HAP-1 (cell line): Measurements from ENCODE around the gene SPRED1.
A peak's percentile ranks its signal among the peaks of the same experiment; 100 is the strongest.
"Not testable (repeated sequence)": the region's sequence is repeated elsewhere in the genome, so short reads cannot be mapped to it uniquely, and the experiment has no call there.

ENCODE experiments used
- DNase-seq, 2 experiments: peaks; one replicate each; pipeline ENCODE4 v3.0.0-alpha.2; 2016 to 2020; ENCODE audit warnings: low spot score in 2 of 2
- H3K27me3 ChIP-seq: fragments of 250-450 bp; sonication (Bioruptor Pico); 2 replicates; pipeline ENCODE4 v1.5.1; 2020; ENCODE audit warnings: low read depth, mild to moderate bottlenecking, moderate library complexity
- H3K36me3 ChIP-seq: fragments of 250-450 bp; sonication (Bioruptor Pico); replicated peaks from 2 replicates; pipeline ENCODE4 v1.5.1; 2020; ENCODE audit warnings: mild to moderate bottlenecking
- H3K4me1 ChIP-seq: fragments of 250-450 bp; sonication (Bioruptor Pico); 2 replicates; pipeline ENCODE4 v1.5.1; 2020; ENCODE audit warnings: mild to moderate bottlenecking
- H3K4me3 ChIP-seq: fragments of 250-450 bp; sonication (Bioruptor Pico); 2 replicates; pipeline ENCODE4 v1.5.1; 2020; ENCODE audit warnings: mild to moderate bottlenecking, moderate library complexity
- H3K9me3 ChIP-seq: fragments of 250-450 bp; sonication (Bioruptor Pico); 2 replicates; pipeline ENCODE4 v1.5.1; 2020; ENCODE audit warnings: mild to moderate bottlenecking, moderate library complexity
- in situ Hi-C: fragments of 300-500 bp; cut with MboI; formaldehyde crosslinking; loops from 3 replicates; pipeline ENCODE4 v1.14.3; 2020; ENCODE audit warnings: low sequenced_read_pairs, inconsistent platforms, mixed read lengths

The SPRED1 gene

GRCh38 chr15:38220606-38221273, 31.9 kb upstream of the SPRED1 start:
- Histone ChIP-seq H3K9me3 (no peaks in the 10 kb centered on the region), H3K27me3 (no peaks in the 10 kb centered on the region), H3K4me3 (no peak overlapping the region), H3K4me1 (peaks cover 27% of the 10 kb centered on the region), H3K36me3 (no peaks in the 10 kb centered on the region)
- in situ Hi-C loops: no loop called here
- DNase-seq: no peak

GRCh38 chr15:38224486-38224885, 28.1 kb upstream of the SPRED1 start:
- H3K27me3 ChIP-seq: no peaks in the 10 kb centered on the region
- H3K9me3 ChIP-seq: no peaks in the 10 kb centered on the region
- DNase-seq: no peak
- H3K36me3 ChIP-seq: no peaks in the 10 kb centered on the region
- H3K4me3 ChIP-seq: no peak overlapping the region
- H3K4me1 ChIP-seq: peaks cover 8% of the 10 kb centered on the region
- in situ Hi-C loops: no loop called here

DNA sequence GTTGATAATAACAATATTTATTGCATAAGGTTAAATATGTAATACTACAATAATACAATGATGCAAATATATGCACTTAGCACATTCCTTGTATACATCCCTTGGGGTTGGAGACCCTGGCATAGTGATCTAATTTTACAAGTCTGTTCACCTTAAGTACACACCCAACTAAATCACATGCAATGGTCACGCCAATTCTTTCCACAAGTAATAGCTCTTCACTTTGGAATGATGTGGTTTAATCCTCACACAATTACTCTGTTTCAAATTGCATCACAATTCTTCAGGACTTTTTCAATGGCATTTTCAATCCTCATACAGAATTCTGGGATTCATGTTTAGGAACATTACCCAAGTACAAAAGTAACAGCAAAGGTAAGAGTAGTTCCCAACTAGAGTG, 27.3 kb upstream of the SPRED1 start:
- peaks cover 8% of the 10 kb centered on the region for H3K4me1 ChIP-seq
- no peaks in the 10 kb centered on the region for H3K36me3 ChIP-seq
- no peak overlapping the region for H3K4me3 ChIP-seq
- H3K27me3 ChIP-seq: no peaks in the 10 kb centered on the region
- in situ Hi-C loops: no loop called here
- DNase-seq: peak in 1 of 2 experiments; percentile 7
- H3K9me3 ChIP-seq: no peaks in the 10 kb centered on the region

DNA sequence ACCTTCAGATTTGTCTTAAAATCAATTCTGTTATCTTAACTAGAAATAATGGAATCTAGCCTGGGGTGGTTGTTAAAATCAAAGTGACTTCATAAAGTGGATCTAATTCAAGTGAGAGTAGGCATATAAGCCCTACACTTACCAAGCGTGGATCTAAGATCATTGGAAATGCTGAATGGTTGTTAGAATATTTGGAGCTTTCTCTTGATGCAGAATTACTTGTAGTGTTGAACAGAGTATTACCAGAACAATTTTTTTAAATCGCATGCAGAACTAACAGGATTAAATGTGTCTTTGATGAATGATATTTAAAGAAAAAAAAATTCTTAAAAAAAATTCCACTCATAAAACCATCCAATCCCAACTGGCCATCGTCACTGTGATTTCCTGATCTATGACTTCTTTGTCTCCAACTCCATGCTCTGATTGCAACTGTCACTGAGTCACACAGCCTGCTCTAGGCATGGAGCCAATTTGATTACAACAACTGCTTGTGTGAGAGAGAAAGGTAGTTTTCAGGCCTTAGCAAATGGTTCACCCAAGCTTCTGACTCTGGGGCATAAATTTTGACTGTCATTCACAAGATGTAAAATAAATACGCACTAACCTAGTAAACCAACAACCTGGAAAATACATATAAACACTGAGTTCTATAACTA, 25.9 kb upstream of the SPRED1 start:
- no peak overlapping the region for H3K4me3 ChIP-seq
- H3K36me3 ChIP-seq: no peaks in the 10 kb centered on the region
- peaks cover 8% of the 10 kb centered on the region for H3K4me1 ChIP-seq
- H3K27me3 ChIP-seq: no peaks in the 10 kb centered on the region
- in situ Hi-C loops: no loop called here
- H3K9me3 ChIP-seq: no peaks in the 10 kb centered on the region
- no peak for DNase-seq

GRCh38 chr15:38227941-38228340, 24.7 kb upstream of the SPRED1 start:
- H3K4me1 ChIP-seq: peaks cover 15% of the 10 kb centered on the region
- no peak overlapping the region for H3K4me3 ChIP-seq
- no peaks in the 10 kb centered on the region for H3K9me3 ChIP-seq
- H3K36me3 ChIP-seq: no peaks in the 10 kb centered on the region
- in situ Hi-C loops: no loop called here
- no peak for DNase-seq
- no peaks in the 10 kb centered on the region for H3K27me3 ChIP-seq

GRCh38 chr15:38228618-38229017, 24.0 kb upstream of the SPRED1 start:
- peaks cover 15% of the 10 kb centered on the region for H3K4me1 ChIP-seq
- no peaks in the 10 kb centered on the region for H3K27me3 ChIP-seq
- in situ Hi-C loops: no loop called here
- no peaks in the 10 kb centered on the region for H3K36me3 ChIP-seq
- H3K9me3 ChIP-seq: no peaks in the 10 kb centered on the region
- no peak for DNase-seq
- no peak overlapping the region for H3K4me3 ChIP-seq

- no peak overlapping the region for H3K4me3 ChIP-seq
- peaks cover 15% of the 10 kb centered on the region for H3K4me1 ChIP-seq
- H3K9me3 ChIP-seq: no peaks in the 10 kb centered on the region
- in situ Hi-C loops: no loop called here
- no peaks in the 10 kb centered on the region for H3K36me3 ChIP-seq
- no peaks in the 10 kb centered on the region for H3K27me3 ChIP-seq
- no peak for DNase-seq
Measured at GRCh38 chr15:38229705-38230310, 22.8 kb upstream of the SPRED1 start.

DNA sequence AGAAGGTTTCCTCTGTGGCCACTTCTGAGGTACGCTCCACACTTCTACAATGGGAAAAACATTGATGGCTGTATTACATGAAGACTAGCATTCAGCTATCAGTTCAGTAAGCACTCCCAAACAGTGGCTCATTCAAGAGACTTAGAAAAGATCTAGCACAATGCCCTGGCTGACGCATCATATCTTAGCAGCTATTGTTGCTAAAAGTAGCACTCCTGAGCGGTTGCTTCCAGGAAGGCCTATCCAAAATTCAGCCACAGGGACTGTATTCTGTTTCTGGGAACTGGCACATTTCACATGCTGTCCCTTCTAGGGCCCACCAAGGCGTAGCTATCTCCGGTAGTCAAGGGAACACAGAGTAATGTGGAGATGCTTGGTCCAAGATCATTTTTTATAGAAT, 21.2 kb upstream of the SPRED1 start:
- Histone ChIP-seq H3K4me1 (peaks cover 7% of the 10 kb centered on the region), H3K9me3 (no peaks in the 10 kb centered on the region), H3K36me3 (no peaks in the 10 kb centered on the region), H3K27me3 (no peaks in the 10 kb centered on the region), H3K4me3 (no peak overlapping the region)
- DNase-seq: no peak
- in situ Hi-C loops: no loop called here

DNA sequence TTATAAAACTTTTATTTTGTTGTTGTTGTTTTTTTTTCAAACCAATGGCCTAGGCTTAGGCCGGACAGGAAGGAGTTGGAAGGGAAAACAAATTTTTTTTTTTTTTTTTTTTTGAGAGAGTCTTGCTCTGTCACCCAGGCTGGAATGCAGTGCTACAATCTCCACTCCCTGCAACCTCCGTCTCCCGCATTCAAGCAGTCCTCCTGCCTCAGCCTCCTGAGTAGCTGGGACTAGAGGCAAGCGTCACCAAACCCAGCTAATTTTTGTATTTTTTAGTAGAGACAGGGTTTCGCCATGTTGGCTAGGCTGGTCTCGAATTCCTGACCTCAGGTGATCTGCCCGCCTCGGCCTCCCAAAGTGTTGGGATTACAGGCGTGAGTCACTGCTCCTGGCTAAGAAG, 15.6 kb upstream of the SPRED1 start:
- in situ Hi-C loops, H3K36me3 ChIP-seq, DNase-seq, H3K4me3 ChIP-seq, H3K4me1 ChIP-seq, H3K9me3 ChIP-seq, H3K27me3 ChIP-seq: not testable (repeated sequence)

DNA sequence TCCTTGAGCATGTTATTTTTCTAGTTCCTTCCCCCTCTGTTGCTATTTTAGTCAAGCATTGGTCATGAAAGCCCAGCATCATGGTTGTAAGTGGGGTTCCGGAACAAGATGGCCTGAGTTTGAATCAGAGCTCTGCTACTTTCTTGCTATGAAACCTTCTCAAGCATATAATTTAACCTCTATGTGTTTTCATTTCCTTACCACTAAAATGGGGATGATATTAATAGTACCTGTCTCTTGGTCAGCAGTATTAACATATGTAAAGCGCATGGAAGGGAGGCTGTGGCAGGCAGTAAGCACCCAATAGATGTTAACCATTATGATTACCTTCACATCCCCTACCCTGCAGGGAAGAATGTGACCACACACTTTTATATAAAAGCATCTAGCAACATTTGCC, 14.3 kb upstream of the SPRED1 start:
- H3K4me3 ChIP-seq: no peak overlapping the region
- no peaks in the 10 kb centered on the region for H3K36me3 ChIP-seq
- H3K9me3 ChIP-seq: no peaks in the 10 kb centered on the region
- H3K4me1 ChIP-seq: no peaks in the 10 kb centered on the region; the same call in 1 of the 2 replicates
- no peak for DNase-seq
- in situ Hi-C loops: no loop called here
- H3K27me3 ChIP-seq: no peaks in the 10 kb centered on the region

DNA sequence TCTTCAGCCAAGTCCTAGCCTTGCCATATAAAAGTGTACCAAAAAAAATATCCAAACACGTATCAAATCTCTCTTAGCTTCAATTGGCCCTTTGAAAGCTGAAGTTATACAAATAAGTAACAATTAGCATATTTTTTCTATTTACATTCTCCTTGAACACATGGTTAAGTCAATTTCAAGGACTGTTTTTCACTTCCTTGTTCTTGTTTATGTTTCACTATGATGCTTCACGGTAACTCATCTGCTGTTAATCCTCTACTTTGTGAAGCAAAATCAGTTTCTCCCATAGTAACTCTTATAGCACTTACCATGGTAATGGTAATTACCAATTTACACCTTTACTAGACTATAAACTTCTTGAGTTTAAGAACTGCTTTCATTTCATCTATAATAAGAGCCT, 10.6 kb upstream of the SPRED1 start:
- Histone ChIP-seq H3K4me1 (no peaks in the 10 kb centered on the region; the same call in 1 of the 2 replicates), H3K4me3 (no peak overlapping the region), H3K9me3 (no peaks in the 10 kb centered on the region), H3K27me3 (no peaks in the 10 kb centered on the region), H3K36me3 (no peaks in the 10 kb centered on the region)
- DNase-seq: no peak
- in situ Hi-C loops: no loop called here

GRCh38 chr15:38243278-38244055, 9.2 kb upstream of the SPRED1 start:
- H3K36me3 ChIP-seq: no peaks in the 10 kb centered on the region
- H3K4me3 ChIP-seq: no peak overlapping the region
- no peaks in the 10 kb centered on the region; the same call in 1 of the 2 replicates for H3K4me1 ChIP-seq
- no peak for DNase-seq
- in situ Hi-C loops: no loop called here
- H3K27me3 ChIP-seq: no peaks in the 10 kb centered on the region
- H3K9me3 ChIP-seq: no peaks in the 10 kb centered on the region

DNA sequence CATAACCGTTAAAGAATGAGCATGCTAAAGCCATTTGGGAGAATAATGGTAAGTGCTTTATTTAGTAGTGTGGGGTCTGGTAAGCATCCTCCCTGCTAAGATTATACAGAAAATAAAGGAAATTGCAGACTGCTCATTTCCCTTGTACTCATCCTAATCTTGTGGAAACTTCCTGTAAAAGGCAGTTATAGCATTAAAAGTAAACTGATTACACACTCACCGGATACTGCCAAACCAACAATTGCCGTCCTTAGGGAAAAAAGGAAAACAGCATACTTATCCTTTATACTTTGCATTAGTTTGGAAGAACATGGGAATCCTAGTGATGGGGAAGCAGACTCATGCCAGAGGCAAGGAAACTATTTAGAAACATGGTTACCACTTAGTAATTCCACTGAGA, 5.3 kb upstream of the SPRED1 start:
- in situ Hi-C loops: no loop called here
- Histone ChIP-seq H3K9me3 (no peaks in the 10 kb centered on the region), H3K36me3 (no peaks in the 10 kb centered on the region), H3K4me1 (no peaks in the 10 kb centered on the region), H3K27me3 (no peaks in the 10 kb centered on the region), H3K4me3 (no peak overlapping the region)
- no peak for DNase-seq

DNA sequence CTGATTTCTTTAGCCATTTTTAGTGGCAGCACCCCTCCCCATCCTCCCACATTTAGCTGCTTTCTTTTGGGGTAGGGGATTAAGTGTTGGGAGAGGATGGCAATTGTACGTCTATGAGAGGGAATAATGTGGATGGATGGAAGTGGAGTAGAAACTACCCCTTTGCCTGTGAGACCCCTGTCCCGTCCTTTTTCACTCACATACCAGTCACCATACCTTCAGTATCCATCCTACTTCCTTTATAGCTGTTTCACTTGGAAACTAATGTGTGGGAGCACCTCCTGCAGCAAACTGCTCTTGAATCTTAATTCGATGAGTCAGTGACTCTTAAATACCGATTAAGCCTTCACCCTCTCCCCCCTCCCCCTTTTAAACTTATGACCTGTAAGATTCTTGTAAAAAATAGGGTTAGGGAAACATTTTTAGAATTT, 730 bp downstream of the SPRED1 start:
- Histone ChIP-seq H3K36me3 (no peaks in the 10 kb centered on the region), H3K4me3 (peak overlapping the region; percentile 68), H3K27me3 (no peaks in the 10 kb centered on the region), H3K4me1 (peaks cover 15% of the 10 kb centered on the region), H3K9me3 (no peaks in the 10 kb centered on the region)
- peak in 1 of 2 experiments; percentile 52 for DNase-seq
- in situ Hi-C loops: no loop called here
